Caco-2 (cell line): Measurements from ENCODE around the gene MUC13. TPM values are rescaled to one million over a fixed set of nuclear protein-coding genes. Genes with fewer than 3 reads are reported as not detected.

Experiments
- BruUV-seq: library from RNA; stranded (reverse); fragments of 400-500 nt; replicated peaks from 2 replicates; lab custom pipeline; 2021; lab: Mats Ljungman, UMichigan
- CTCF ChIA-PET: fragments of 300-600 bp; sonication (Branson Sonifier 250); formaldehyde crosslinking; loops from one replicate; lab custom pipeline; 2022; ENCODE audit warnings: antibody characterized with exemption; lab: Charles Lee
- POLR2A ChIA-PET: fragments of 300-600 bp; sonication (Branson Sonifier 250); formaldehyde crosslinking; loops from one replicate; lab custom pipeline; 2022; ENCODE audit warnings: antibody characterized with exemption; lab: Charles Lee
- DNase-seq, 2 experiments: peaks; one replicate each; pipeline versions ENCODE4 v3.0.0 to v3.0.0-alpha.2; 2020 to 2022
- H3K27me3 ChIP-seq: replicated peaks from 2 replicates; pipeline ENCODE4 v1.6.0; 2011; ENCODE audit warnings: low read length; ENCODE audit not compliant: control insufficient read depth, insufficient read depth
- H3K36me3 ChIP-seq: 2 replicates; pipeline ENCODE4 v1.5.1; 2011; ENCODE audit warnings: low read length; ENCODE audit not compliant: control insufficient read depth, insufficient read depth
- H3K4me1 ChIP-seq: fragments of 250-450 bp; sonication (Bioruptor Pico); 2 replicates; pipeline ENCODE4 v1.5.1; 2020; ENCODE audit warnings: mild to moderate bottlenecking
- H3K4me3 ChIP-seq: 2 replicates; pipeline ENCODE4 v1.5.1; 2011; ENCODE audit warnings: low read depth, mild to moderate bottlenecking, control low read depth, low read length
- H3K9me3 ChIP-seq: fragments of 250-450 bp; sonication (Bioruptor Pico); 2 replicates; pipeline ENCODE4 v1.5.1; 2020; ENCODE audit warnings: mild to moderate bottlenecking, moderate library complexity
- H3K27ac Mint-ChIP-seq: one replicate; pipeline ENCODE4 v1.8.0; 2022; ENCODE audit warnings: mixed read lengths; ENCODE audit not compliant: unreplicated experiment
- H3K27me3 Mint-ChIP-seq: one replicate; pipeline ENCODE4 v1.8.0; 2022; ENCODE audit warnings: mixed read lengths; ENCODE audit not compliant: insufficient read depth, unreplicated experiment
- H3K36me3 Mint-ChIP-seq: one replicate; pipeline ENCODE4 v1.8.0; 2022; ENCODE audit warnings: mild to moderate bottlenecking, mixed read lengths; ENCODE audit not compliant: insufficient read depth, unreplicated experiment
- H3K4me1 Mint-ChIP-seq: one replicate; pipeline ENCODE4 v1.8.0; 2022; ENCODE audit warnings: low read depth, mixed read lengths; ENCODE audit not compliant: unreplicated experiment
- H3K4me3 Mint-ChIP-seq: one replicate; pipeline ENCODE4 v1.8.0; 2022; ENCODE audit warnings: mild to moderate bottlenecking, moderate library complexity, mixed read lengths; ENCODE audit not compliant: unreplicated experiment
- H3K9me3 Mint-ChIP-seq: one replicate; pipeline ENCODE4 v1.8.0; 2022; ENCODE audit warnings: mixed read lengths; ENCODE audit not compliant: unreplicated experiment
- CTCF ChIP-seq, 2 experiments: fragments of 200-600 bp in 1 of 2; IDR thresholded peaks; 1 replicate in 1 of 2; 2 replicates in 1 of 2; pipeline versions ENCODE4 v1.5.1 to v1.8.0; 2011 to 2022; ENCODE audit warnings: antibody characterized with exemption in 1 of 2, control low read depth in 1 of 2, inconsistent platforms in 1 of 2, low read depth in 1 of 2, low read length in 1 of 2, mild to moderate bottlenecking in 1 of 2, moderate library complexity in 1 of 2; ENCODE audit not compliant: insufficient read depth in 1 of 2, severe bottlenecking in 1 of 2, unreplicated experiment in 1 of 2
- intact Hi-C: fragments of 100-400 bp; cut with micrococcal nuclease; formaldehyde crosslinking; loops from one replicate; pipeline ENCODE4 v1.10.0; 2022; ENCODE audit not compliant: unreplicated experiment
- total RNA-seq: library from RNA; stranded (reverse); gene quantifications from 2 replicates; pipeline ENCODE4 v1.2.3, GENCODE V29; 2022

Gene MUC13
- total RNA-seq, 1 experiment from 2014 or later = 3.5 TPM

DNA sequence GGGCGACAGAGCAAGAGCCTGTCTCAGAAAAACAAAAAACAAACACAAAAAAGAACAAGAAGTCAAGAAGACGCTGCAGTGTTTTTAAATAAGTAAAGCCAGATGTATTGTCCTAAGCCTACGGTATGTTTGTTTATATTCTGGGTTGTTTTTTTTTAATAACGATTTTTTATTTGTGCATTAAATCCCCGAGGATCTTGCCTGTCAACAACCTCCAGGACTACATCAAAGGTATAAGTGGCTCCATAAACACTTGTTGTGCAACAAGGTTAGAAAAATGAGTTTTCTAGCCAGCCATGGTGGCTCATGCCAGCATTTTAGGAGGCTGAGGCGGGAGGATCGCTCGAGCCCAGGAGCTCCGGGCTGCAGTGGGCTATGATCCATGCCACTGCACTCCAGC lies 73.5 kb downstream of the MUC13 start:
- no peaks in the 10 kb centered on the region for H3K9me3 Mint-ChIP-seq

GRCh38 chr3:124860599-124860998 lies 74.0 kb downstream of the MUC13 start:
- Mint-ChIP-seq H3K36me3 (peaks cover 16% of the 10 kb centered on the region), H3K4me3 (no peak overlapping the region), H3K4me1 (no peaks in the 10 kb centered on the region), H3K27me3 (no peaks in the 10 kb centered on the region), H3K27ac (no peak overlapping the region), H3K9me3 (no peaks in the 10 kb centered on the region)
- no peak for TF ChIP-seq CTCF (IDR thresholded peaks at IDR 0.05; ENCODE audit: insufficient read depth in 1 of 2, low read depth in 1 of 2, low read length in 1 of 2, severe bottlenecking in 1 of 2, unreplicated experiment in 1 of 2)
- DNase-seq = no peak
- intact Hi-C loops = no loop called here
- Histone ChIP-seq H3K36me3 (no peaks in the 10 kb centered on the region), H3K9me3 (no peaks in the 10 kb centered on the region), H3K27me3 (no peaks in the 10 kb centered on the region), H3K4me1 (no peaks in the 10 kb centered on the region), H3K4me3 (no peak overlapping the region)
- no TSS peak for BruUV-seq
- ChIA-PET POLR2A (no interaction called here), CTCF (no interaction called here)

More for the DNA sequence above, 73.5 kb downstream of the MUC13 start:
- CTCF ChIA-PET = no interaction called here
- H3K36me3 ChIP-seq = no peaks in the 10 kb centered on the region
- H3K27me3 ChIP-seq = no peaks in the 10 kb centered on the region
- H3K4me1 ChIP-seq = no peaks in the 10 kb centered on the region
- H3K4me3 ChIP-seq = no peak overlapping the region
- BruUV-seq = no TSS peak
- peaks cover 16% of the 10 kb centered on the region for H3K36me3 Mint-ChIP-seq
- intact Hi-C loops = no loop called here
- no peak overlapping the region for H3K27ac Mint-ChIP-seq
- no peaks in the 10 kb centered on the region for H3K9me3 ChIP-seq
- no peak overlapping the region for H3K4me3 Mint-ChIP-seq
- no peaks in the 10 kb centered on the region for H3K4me1 Mint-ChIP-seq
- H3K27me3 Mint-ChIP-seq = no peaks in the 10 kb centered on the region
- no peak for TF ChIP-seq CTCF (IDR thresholded peaks at IDR 0.05; ENCODE audit: insufficient read depth in 1 of 2, low read depth in 1 of 2, low read length in 1 of 2, severe bottlenecking in 1 of 2, unreplicated experiment in 1 of 2)
- no peak for DNase-seq
- POLR2A ChIA-PET = no interaction called here

DNA sequence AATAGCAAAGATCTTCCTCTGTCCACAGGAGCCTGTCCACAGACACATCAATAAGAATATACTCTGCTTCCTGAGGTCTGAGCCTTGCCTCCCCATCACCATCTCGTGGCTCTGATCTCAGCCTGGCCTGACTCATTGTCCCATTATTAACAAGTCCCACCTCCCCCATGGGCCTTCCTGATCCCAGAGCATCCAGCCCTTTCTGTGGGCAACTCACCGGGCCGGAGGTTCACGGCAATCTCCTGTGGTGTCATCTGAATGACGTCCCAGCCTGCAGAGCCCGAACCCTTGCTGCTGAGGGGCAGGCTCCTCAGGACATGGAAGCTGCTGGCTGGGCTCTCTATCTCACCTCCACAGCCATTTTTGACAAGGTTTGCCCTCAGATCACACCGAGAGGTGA lies 75.5 kb downstream of the MUC13 start:
- H3K27me3 Mint-ChIP-seq = no peaks in the 10 kb centered on the region
- intact Hi-C loops = no loop called here

More for the DNA sequence above, 75.5 kb downstream of the MUC13 start:
- TF ChIP-seq CTCF (IDR thresholded peaks at IDR 0.05; ENCODE audit: insufficient read depth in 1 of 2, low read depth in 1 of 2, low read length in 1 of 2, severe bottlenecking in 1 of 2, unreplicated experiment in 1 of 2) = no peak
- Mint-ChIP-seq H3K4me1 (no peaks in the 10 kb centered on the region), H3K27ac (no peak overlapping the region), H3K36me3 (peaks cover 16% of the 10 kb centered on the region), H3K9me3 (no peaks in the 10 kb centered on the region), H3K4me3 (no peak overlapping the region)
- BruUV-seq = no TSS peak
- H3K27me3 ChIP-seq = no peaks in the 10 kb centered on the region
- no peaks in the 10 kb centered on the region for H3K4me1 ChIP-seq
- DNase-seq = no peak
- no peak overlapping the region for H3K4me3 ChIP-seq
- ChIA-PET POLR2A (no interaction called here), CTCF (no interaction called here)
- no peaks in the 10 kb centered on the region for H3K36me3 ChIP-seq
- no peaks in the 10 kb centered on the region for H3K9me3 ChIP-seq
